Stomach (tissue), 9 donors: ENCODE results near the gene R3HCC1L. TPM values are rescaled to one million over a fixed set of nuclear protein-coding genes. Genes with fewer than 3 reads are reported as not detected.

Source experiments
- DNase-seq, 2 donors: peaks; one replicate each; pipeline versions ENCODE4 v3.0.0 to v3.0.0-alpha.2; 2013 to 2019
- H3K27ac ChIP-seq, 5 donors: fragments of 200-600 bp in 4 of 5; sonication (generic) in 4 of 5; one replicate each; pipeline ENCODE4 v1.5.1; 2013 to 2019; ENCODE audit warnings: mild to moderate bottlenecking in 1 of 5, moderate library complexity in 1 of 5
- H3K27me3 ChIP-seq, 3 donors: fragments of 200-600 bp; sonication (generic); one replicate each; pipeline ENCODE4 v1.5.1; 2017 to 2019; ENCODE audit warnings: mixed run types in 1 of 3
- H3K36me3 ChIP-seq, 4 donors: fragments of 200-600 bp; sonication (generic); 1 replicate in 3 of 4; 2 replicates in 1 of 4; pipeline ENCODE4 v1.5.1; 2016 to 2019
- H3K4me1 ChIP-seq, 4 donors: fragments of 200-600 bp; sonication (generic); one replicate each; pipeline ENCODE4 v1.5.1; 2016 to 2019
- H3K4me3 ChIP-seq, 4 donors: fragments of 200-600 bp; sonication (generic) in 3 of 4; one replicate each; pipeline ENCODE4 v1.5.1; 2016 to 2019; ENCODE audit warnings: mild to moderate bottlenecking in 1 of 4
- H3K9me3 ChIP-seq, 4 donors: fragments of 200-600 bp; sonication (generic); one replicate each; pipeline ENCODE4 v1.5.1; 2016 to 2019
- EP300 ChIP-seq: sonication (generic); formaldehyde crosslinking; IDR thresholded peaks from one replicate; pipeline ENCODE4 v1.6.1; 2017; ENCODE audit warnings: antibody characterized with exemption
- POLR2A ChIP-seq, 4 donors: fragments of 450-650 bp; IDR thresholded peaks; one replicate each; pipeline ENCODE4 v1.6.1; 2016; ENCODE audit warnings: antibody characterized with exemption in 4 of 4, control low read depth in 2 of 4, mild to moderate bottlenecking in 1 of 4, moderate library complexity in 1 of 4
- POLR2AphosphoS5 ChIP-seq, 3 donors: sonication (generic); formaldehyde crosslinking; IDR thresholded peaks; one replicate each; pipeline ENCODE4 v1.6.1; 2016; ENCODE audit warnings: antibody characterized with exemption in 3 of 3
- WGBS, 5 donors: extraction: QIAGEN DNeasy Blood & Tissue Kit in 3 of 5; methylation state at CpG; one replicate each; pipeline versions ENCODE4 v1.1.5 to v1.1.7; 2013 to 2018; 5-methylcytosine and 5-hydroxymethylcytosine counted together
- intact Hi-C: fragments of 100-400 bp; cut with DNase I; formaldehyde crosslinking; loops from one replicate; pipeline ENCODE4 v1.15.1; 2023; ENCODE audit warnings: low total_unique reads
- polyA plus RNA-seq, 3 donors: library from polyadenylated mRNA; stranded (reverse); fragments of 200-250 nt; gene quantifications; one replicate each; pipeline ENCODE4 v1.2.3, GENCODE V29; 2013
- total RNA-seq, 5 donors: library from RNA; depleted of rRNA; stranded (reverse); fragments of >200 nt; gene quantifications; one replicate each; pipeline versions ENCODE4 v1.1.0 to v1.2.3, GENCODE V29; 2014 to 2016
- TF ChIP-seq, protein P1 (sequence below), 7 experiments: fragments of 450-650 bp in 4 of 7; fragments of 200-600 bp in 3 of 7; sonication (generic) in 3 of 7; IDR thresholded peaks; one replicate each; pipeline ENCODE4 v1.5.1; 2016 to 2019; ENCODE audit warnings: antibody characterized with exemption in 7 of 7, control low read depth in 2 of 7, mild to moderate bottlenecking in 1 of 7
- donor health status: healthy with polysubstance abuse.
- donor health status: Bipolar disorder and iron deficiency.
- donor health status: healthy.

Gene R3HCC1L
- total and polyA plus RNA-seq, 8 donors: 7.3 to 97.6 (median 15.3) TPM

DNA sequence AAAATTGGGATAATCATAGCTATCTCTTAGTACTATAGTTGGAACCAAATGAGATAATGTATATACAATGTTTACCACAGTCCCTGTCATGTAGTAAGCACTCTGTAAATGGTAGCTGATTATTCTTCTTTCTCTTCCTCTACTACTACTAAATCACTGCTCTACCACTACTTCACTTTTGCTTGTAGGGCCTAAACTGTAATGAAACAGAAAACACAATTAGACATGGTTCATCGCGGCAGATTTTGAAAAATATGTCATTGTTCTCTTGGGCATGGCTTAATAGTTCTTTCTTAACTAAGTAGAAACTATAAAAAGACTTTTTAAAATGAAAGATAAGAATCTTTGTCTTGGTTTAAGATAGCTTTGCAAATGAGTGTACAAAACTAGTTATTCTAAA is 34.9 kb downstream of the R3HCC1L start:
- WGBS, 5 donors: 47 to 88% (median 60%) methylated on average over 2 of the region's 2 CpGs
- intact Hi-C loops: no loop called here
- Histone ChIP-seq H3K4me3 (no peak overlapping the region), H3K36me3 (peaks cover 9 to 49% (median 34%) of the 10 kb centered on the region in 4 donors), H3K27me3 (no peaks in the 10 kb centered on the region), H3K27ac (no peak overlapping the region), H3K9me3 (no peaks in the 10 kb centered on the region), H3K4me1 (peaks cover 0 to 13% (median 2%) of the 10 kb centered on the region in 4 donors)
- DNase-seq: no peak
- no peak for TF ChIP-seq EP300
- TF ChIP-seq, protein P1, sequence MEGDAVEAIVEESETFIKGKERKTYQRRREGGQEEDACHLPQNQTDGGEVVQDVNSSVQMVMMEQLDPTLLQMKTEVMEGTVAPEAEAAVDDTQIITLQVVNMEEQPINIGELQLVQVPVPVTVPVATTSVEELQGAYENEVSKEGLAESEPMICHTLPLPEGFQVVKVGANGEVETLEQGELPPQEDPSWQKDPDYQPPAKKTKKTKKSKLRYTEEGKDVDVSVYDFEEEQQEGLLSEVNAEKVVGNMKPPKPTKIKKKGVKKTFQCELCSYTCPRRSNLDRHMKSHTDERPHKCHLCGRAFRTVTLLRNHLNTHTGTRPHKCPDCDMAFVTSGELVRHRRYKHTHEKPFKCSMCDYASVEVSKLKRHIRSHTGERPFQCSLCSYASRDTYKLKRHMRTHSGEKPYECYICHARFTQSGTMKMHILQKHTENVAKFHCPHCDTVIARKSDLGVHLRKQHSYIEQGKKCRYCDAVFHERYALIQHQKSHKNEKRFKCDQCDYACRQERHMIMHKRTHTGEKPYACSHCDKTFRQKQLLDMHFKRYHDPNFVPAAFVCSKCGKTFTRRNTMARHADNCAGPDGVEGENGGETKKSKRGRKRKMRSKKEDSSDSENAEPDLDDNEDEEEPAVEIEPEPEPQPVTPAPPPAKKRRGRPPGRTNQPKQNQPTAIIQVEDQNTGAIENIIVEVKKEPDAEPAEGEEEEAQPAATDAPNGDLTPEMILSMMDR (IDR thresholded peaks at IDR 0.05): no peak
- no peak for TF ChIP-seq POLR2A (IDR thresholded peaks at IDR 0.05)
- TF ChIP-seq POLR2AphosphoS5 (IDR thresholded peaks at IDR 0.05): no peak

- Histone ChIP-seq H3K9me3 (no peaks in the 10 kb centered on the region), H3K4me3 (no peak overlapping the region), H3K27ac (no peak overlapping the region), H3K4me1 (peaks cover 0 to 13% (median 2%) of the 10 kb centered on the region in 4 donors), H3K27me3 (no peaks in the 10 kb centered on the region), H3K36me3 (peaks cover 8 to 49% (median 29%) of the 10 kb centered on the region in 4 donors)
- whole genome bisulfite sequencing, 5 donors: 39 to 54% (median 51%) methylated on average over 3 of the region's 3 CpGs
- intact Hi-C loops: no loop called here
- no peak for TF ChIP-seq POLR2A (IDR thresholded peaks at IDR 0.05)
- TF ChIP-seq EP300: no peak
- TF ChIP-seq POLR2AphosphoS5 (IDR thresholded peaks at IDR 0.05): no peak
- TF ChIP-seq, protein P1 (IDR thresholded peaks at IDR 0.05): peak in 5 of 7 experiments; percentile 60 to 79 (median 67)
- peak; percentile 44 to 77 for DNase-seq
These were observed 36.0 kb downstream of the R3HCC1L start for GRCh38 chr10:98170249-98171117.

GRCh38 chr10:98172073-98172472 is 37.6 kb downstream of the R3HCC1L start:
- H3K9me3 ChIP-seq: no peaks in the 10 kb centered on the region
- H3K4me3 ChIP-seq: no peak overlapping the region
- peaks cover 0 to 34% (median 15%) of the 10 kb centered on the region in 4 donors for H3K36me3 ChIP-seq
- H3K4me1 ChIP-seq: peaks cover 0 to 13% (median 2%) of the 10 kb centered on the region in 4 donors
- 61 to 84% (median 74%) methylated on average over 4 of the region's 4 CpGs for WGBS, 5 donors
- peak in 1 of 2 donors; percentile 59 for DNase-seq
- intact Hi-C loops: no loop called here
- TF ChIP-seq EP300 (no peak), POLR2AphosphoS5 (IDR thresholded peaks at IDR 0.05) (no peak), POLR2A (IDR thresholded peaks at IDR 0.05) (no peak)
- TF ChIP-seq, protein P1 (IDR thresholded peaks at IDR 0.05): no peak
- no peaks in the 10 kb centered on the region for H3K27me3 ChIP-seq
- H3K27ac ChIP-seq: no peak overlapping the region

DNA sequence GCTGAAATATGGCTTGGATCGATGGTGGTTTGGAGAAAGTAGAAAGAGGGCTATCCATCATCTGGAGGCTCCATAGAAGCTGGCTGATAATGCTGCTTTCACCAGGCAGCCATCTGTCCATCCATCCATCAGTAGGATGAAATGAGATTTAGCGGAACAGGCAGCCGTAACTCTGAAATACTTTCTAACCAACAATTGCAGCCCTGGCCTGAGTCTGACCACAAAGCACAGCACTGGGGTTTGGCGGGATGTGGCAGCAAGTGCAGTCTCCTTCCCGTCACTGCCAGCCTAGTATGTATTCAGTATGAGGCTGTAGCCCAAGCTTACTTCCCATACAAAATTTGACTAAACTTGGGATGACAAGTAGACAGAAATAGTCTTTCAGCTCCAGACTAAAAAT is 38.0 kb downstream of the R3HCC1L start:
- WGBS, 5 donors: 84 to 93% (median 90%) methylated on average over 5 of the region's 5 CpGs
- peaks cover 0 to 13% (median 2%) of the 10 kb centered on the region in 4 donors for H3K4me1 ChIP-seq
- peaks cover 0 to 30% (median 15%) of the 10 kb centered on the region in 4 donors for H3K36me3 ChIP-seq
- DNase-seq: no peak
- intact Hi-C loops: no loop called here
- H3K4me3 ChIP-seq: no peak overlapping the region
- H3K27ac ChIP-seq: no peak overlapping the region
- no peaks in the 10 kb centered on the region for H3K27me3 ChIP-seq
- no peaks in the 10 kb centered on the region for H3K9me3 ChIP-seq
- TF ChIP-seq EP300 (no peak), POLR2AphosphoS5 (IDR thresholded peaks at IDR 0.05) (no peak), POLR2A (IDR thresholded peaks at IDR 0.05) (no peak)
- TF ChIP-seq, protein P1 (IDR thresholded peaks at IDR 0.05): no peak
